Measurements from ENCODE around the gene PXK. TPM values are rescaled to one million over a fixed set of nuclear protein-coding genes. Genes with fewer than 3 reads are reported as not detected.

The PXK gene
- total RNA-seq, 2 experiments from 2014 or later, result 50.7 to 51.2 TPM

- CTCF ChIA-PET, result interaction anchor here (0.6 to 2.8 kb wide), 2 partner anchors 105 to 110 kb away, joined by 3 to 30 read pairs; no protein-coding TSS in a partner anchor
- H3K27ac Mint-ChIP-seq, result no peak overlapping the region
- H3K4me3 Mint-ChIP-seq, result no peak overlapping the region
- H3K4me1 Mint-ChIP-seq, result no peaks in the 10 kb centered on the region
- POLR2A ChIA-PET, result no interaction called here
- DNase-seq, result no peak
- H3K9me3 Mint-ChIP-seq, result no peaks in the 10 kb centered on the region
- no peaks in the 10 kb centered on the region for H3K36me3 Mint-ChIP-seq (ENCODE audit: low read depth)
- peaks cover 22% of the 10 kb centered on the region for H3K27me3 Mint-ChIP-seq
Measured at GRCh38 chr3:58299075-58299474, 33.6 kb upstream of the PXK start.

- DNase-seq, result no peak
- ChIA-PET CTCF (interaction anchor here (0.6 to 2.8 kb wide), 3 partner anchors 14 to 111 kb away, joined by 3 to 30 read pairs (median 3); no protein-coding TSS in a partner anchor), POLR2A (no interaction called here)
- peaks cover under 1% of the 10 kb centered on the region for H3K4me1 Mint-ChIP-seq
- no peaks in the 10 kb centered on the region for H3K36me3 Mint-ChIP-seq (ENCODE audit: low read depth)
- H3K27ac Mint-ChIP-seq, result no peak overlapping the region
- H3K27me3 Mint-ChIP-seq, result peaks cover 22% of the 10 kb centered on the region
- H3K9me3 Mint-ChIP-seq, result no peaks in the 10 kb centered on the region
- no peak overlapping the region for H3K4me3 Mint-ChIP-seq
Measured at GRCh38 chr3:58299839-58300516, 32.7 kb upstream of the PXK start.

DNA sequence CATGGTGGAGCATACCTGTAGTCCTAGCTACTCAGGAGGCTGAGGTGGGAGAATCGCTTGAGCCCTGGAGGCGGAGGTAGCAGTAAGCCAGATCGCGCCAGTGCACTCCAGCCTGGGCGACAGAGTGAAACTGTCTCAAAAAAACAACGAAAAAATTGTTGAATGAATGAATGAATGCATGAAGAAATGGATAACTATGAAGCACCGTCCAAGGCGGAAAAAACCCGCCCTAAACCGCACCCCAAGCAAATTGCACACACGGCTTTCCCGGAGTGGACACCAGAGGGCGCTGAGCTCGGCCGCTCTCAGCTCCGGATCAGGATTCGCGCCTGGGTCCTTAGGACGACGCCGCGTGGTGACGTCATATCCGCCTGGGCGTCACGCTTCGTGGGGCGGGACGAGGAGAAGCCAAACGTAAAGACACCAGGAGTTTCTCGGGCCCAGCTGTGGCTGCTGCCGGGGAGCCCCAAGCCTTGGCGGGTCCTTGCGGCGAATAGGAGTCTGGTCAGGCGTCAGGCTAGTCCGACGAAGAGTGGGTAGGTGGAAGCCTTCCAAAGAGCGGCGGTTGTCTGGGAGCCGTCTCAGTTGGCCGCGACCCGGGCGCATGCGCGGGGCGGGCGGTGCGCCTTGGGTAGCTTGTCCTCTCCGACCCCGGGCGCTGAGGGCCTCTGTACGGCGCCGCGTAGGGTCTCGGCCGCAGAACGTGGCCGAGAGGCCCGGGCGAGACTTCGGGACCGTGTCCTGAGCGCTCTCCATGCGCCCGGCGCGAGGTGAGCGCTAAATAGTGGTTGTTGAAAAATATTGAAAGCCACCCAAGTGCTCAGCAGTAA is 26.6 kb upstream of the PXK start, which contains the start of the genes HTD2 and RPP14:
Gene HTD2, plus strand, starts transcription at position 639 of the 830 bp plus-strand sequence. CDS start 11,094 bp downstream, outside the sequence.
Gene RPP14, plus strand, starts transcription at position 364 of the 830 bp plus-strand sequence. CDS start 4,085 bp downstream, outside the sequence.
- ChIA-PET CTCF (interaction anchor here (0.6 to 4.7 kb wide), 80 partner anchors 11 to 1712 kb away, joined by 3 to 50 read pairs (median 5); partner anchors contain the start of genes ABHD6, FLNB, KCTD6 and PDHB), POLR2A (interaction anchor here (0.6 to 2.9 kb wide), 28 partner anchors 10 to 1389 kb away, joined by 3 to 38 read pairs (median 5); partner anchors contain the start of genes ABHD6, ARF4, FLNB and KCTD6)
- DNase-seq, result peak; percentile 99
- H3K4me3 Mint-ChIP-seq, result peak within 1 kb of the TSS; percentile 94
- peak within 1 kb of the TSS; percentile 98 for H3K27ac Mint-ChIP-seq
- peaks cover 5% of the 10 kb centered on the region for H3K27me3 Mint-ChIP-seq
- H3K9me3 Mint-ChIP-seq, result no peaks in the 10 kb centered on the region
- peaks cover 37% of the 10 kb centered on the region for H3K4me1 Mint-ChIP-seq
- H3K36me3 Mint-ChIP-seq (ENCODE audit: low read depth), result peaks cover 22% of the 10 kb centered on the region

GRCh38 chr3:58307639-58308215 is 25.0 kb upstream of the PXK start:
- no peaks in the 10 kb centered on the region for H3K27me3 Mint-ChIP-seq
- no peaks in the 10 kb centered on the region for H3K9me3 Mint-ChIP-seq
- peaks cover 35% of the 10 kb centered on the region for H3K36me3 Mint-ChIP-seq (ENCODE audit: low read depth)
- peak overlapping the region; percentile 94 for H3K4me3 Mint-ChIP-seq
- DNase-seq, result peak; percentile 47
- peaks cover 37% of the 10 kb centered on the region for H3K4me1 Mint-ChIP-seq
- H3K27ac Mint-ChIP-seq, result peak overlapping the region; percentile 98
- POLR2A ChIA-PET, result interaction anchor here (0.7 to 2.9 kb wide), 8 partner anchors 9 to 751 kb away, joined by 3 to 25 read pairs (median 7); partner anchors contain the start of gene PXK
- CTCF ChIA-PET, result interaction anchor here (0.6 to 4.7 kb wide), 32 partner anchors 9 to 323 kb away, joined by 3 to 50 read pairs (median 13); partner anchors contain the start of genes ABHD6, KCTD6 and PXK

GRCh38 chr3:58308728-58309127 is 24.0 kb upstream of the PXK start:
- CTCF ChIA-PET, result interaction anchor here (0.9 to 4.7 kb wide), 10 partner anchors 8 to 322 kb away, joined by 3 to 50 read pairs (median 26); partner anchors contain the start of genes KCTD6 and PXK
- DNase-seq, result no peak
- POLR2A ChIA-PET, result interaction anchor here (1.2 kb wide), 1 partner anchor 103 kb away, joined by 3 read pairs; no protein-coding TSS in a partner anchor
- peaks cover 41% of the 10 kb centered on the region for H3K36me3 Mint-ChIP-seq (ENCODE audit: low read depth)
- no peaks in the 10 kb centered on the region for H3K9me3 Mint-ChIP-seq
- H3K4me3 Mint-ChIP-seq, result no peak overlapping the region
- peak overlapping the region; percentile 29 for H3K27ac Mint-ChIP-seq
- peaks cover 37% of the 10 kb centered on the region for H3K4me1 Mint-ChIP-seq
- H3K27me3 Mint-ChIP-seq, result no peaks in the 10 kb centered on the region

DNA sequence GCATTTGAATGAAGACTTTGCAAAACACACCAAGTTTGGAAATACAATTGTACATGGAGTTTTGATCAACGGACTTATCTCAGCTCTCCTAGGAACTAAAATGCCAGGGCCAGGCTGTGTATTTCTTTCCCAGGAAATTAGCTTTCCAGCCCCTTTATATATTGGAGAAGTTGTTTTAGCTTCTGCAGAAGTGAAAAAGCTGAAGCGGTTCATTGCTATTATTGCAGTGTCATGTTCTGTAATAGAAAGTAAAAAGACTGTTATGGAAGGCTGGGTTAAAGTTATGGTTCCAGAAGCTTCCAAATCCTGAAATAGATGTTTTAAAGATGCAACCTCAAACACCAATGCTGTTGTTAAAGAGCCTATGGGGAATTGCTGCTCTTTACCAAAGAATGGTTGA is 14.9 kb upstream of the PXK start:
- ChIA-PET POLR2A (interaction anchor here (1.1 to 1.2 kb wide), 2 partner anchors 10 to 11 kb away, joined by 4 to 7 read pairs; partner anchors contain the start of genes HTD2 and RPP14), CTCF (interaction anchor here (1.4 to 5.4 kb wide), 3 partner anchors 10 to 98 kb away, joined by 5 to 49 read pairs (median 10); partner anchors contain the start of genes HTD2 and RPP14)
- H3K4me1 Mint-ChIP-seq, result no peaks in the 10 kb centered on the region
- DNase-seq, result no peak
- no peaks in the 10 kb centered on the region for H3K9me3 Mint-ChIP-seq
- peaks cover 49% of the 10 kb centered on the region for H3K36me3 Mint-ChIP-seq (ENCODE audit: low read depth)
- H3K27me3 Mint-ChIP-seq, result no peaks in the 10 kb centered on the region
- no peak overlapping the region for H3K4me3 Mint-ChIP-seq
- no peak overlapping the region for H3K27ac Mint-ChIP-seq

- no peaks in the 10 kb centered on the region for H3K9me3 Mint-ChIP-seq
- H3K27me3 Mint-ChIP-seq, result no peaks in the 10 kb centered on the region
- no peak overlapping the region for H3K27ac Mint-ChIP-seq
- H3K4me1 Mint-ChIP-seq, result peaks cover 29% of the 10 kb centered on the region
- ChIA-PET CTCF (interaction anchor here (0.6 to 3.3 kb wide), 7 partner anchors 14 to 203 kb away, joined by 3 to 35 read pairs (median 4); partner anchors contain the start of genes HTD2 and RPP14), POLR2A (interaction anchor here (0.5 to 1.4 kb wide), 3 partner anchors 15 to 191 kb away, joined by 3 to 4 read pairs (median 3); partner anchors contain the start of genes HTD2 and RPP14)
- no peak overlapping the region for H3K4me3 Mint-ChIP-seq
- no peak for DNase-seq
- peaks cover 25% of the 10 kb centered on the region for H3K36me3 Mint-ChIP-seq (ENCODE audit: low read depth)
Measured at GRCh38 chr3:58321791-58322190, 10.9 kb upstream of the PXK start.

- Mint-ChIP-seq H3K4me3 (no peak overlapping the region), H3K9me3 (no peaks in the 10 kb centered on the region), H3K27me3 (no peaks in the 10 kb centered on the region), H3K4me1 (peaks cover 29% of the 10 kb centered on the region), H3K27ac (no peak overlapping the region), H3K36me3 (ENCODE audit: low read depth) (peaks cover 18% of the 10 kb centered on the region)
- POLR2A ChIA-PET, result interaction anchor here (1.2 kb wide), 1 partner anchor 16 kb away, joined by 4 read pairs; the partner anchor contains the start of genes HTD2 and RPP14
- no peak for DNase-seq
- CTCF ChIA-PET, result interaction anchor here (2.4 to 3.3 kb wide), 3 partner anchors 13 to 93 kb away, joined by 14 to 35 read pairs (median 14); partner anchors contain the start of genes HTD2 and RPP14
Measured at GRCh38 chr3:58322793-58323192, 9.9 kb upstream of the PXK start.

GRCh38 chr3:58323529-58324390 is 8.9 kb upstream of the PXK start:
- Mint-ChIP-seq H3K27me3 (no peaks in the 10 kb centered on the region), H3K4me3 (no peak overlapping the region), H3K36me3 (ENCODE audit: low read depth) (peaks cover 11% of the 10 kb centered on the region), H3K9me3 (no peaks in the 10 kb centered on the region), H3K27ac (peak overlapping the region; percentile 51), H3K4me1 (peaks cover 29% of the 10 kb centered on the region)
- CTCF ChIA-PET, result interaction anchor here (1.0 to 3.3 kb wide), 3 partner anchors 11 to 92 kb away, joined by 3 to 35 read pairs (median 6); partner anchors contain the start of genes HTD2 and RPP14
- no peak for DNase-seq
- POLR2A ChIA-PET, result interaction anchor here (1.0 to 2.1 kb wide), 2 partner anchors 9 to 17 kb away, joined by 3 to 9 read pairs; partner anchors contain the start of genes HTD2 and RPP14

DNA sequence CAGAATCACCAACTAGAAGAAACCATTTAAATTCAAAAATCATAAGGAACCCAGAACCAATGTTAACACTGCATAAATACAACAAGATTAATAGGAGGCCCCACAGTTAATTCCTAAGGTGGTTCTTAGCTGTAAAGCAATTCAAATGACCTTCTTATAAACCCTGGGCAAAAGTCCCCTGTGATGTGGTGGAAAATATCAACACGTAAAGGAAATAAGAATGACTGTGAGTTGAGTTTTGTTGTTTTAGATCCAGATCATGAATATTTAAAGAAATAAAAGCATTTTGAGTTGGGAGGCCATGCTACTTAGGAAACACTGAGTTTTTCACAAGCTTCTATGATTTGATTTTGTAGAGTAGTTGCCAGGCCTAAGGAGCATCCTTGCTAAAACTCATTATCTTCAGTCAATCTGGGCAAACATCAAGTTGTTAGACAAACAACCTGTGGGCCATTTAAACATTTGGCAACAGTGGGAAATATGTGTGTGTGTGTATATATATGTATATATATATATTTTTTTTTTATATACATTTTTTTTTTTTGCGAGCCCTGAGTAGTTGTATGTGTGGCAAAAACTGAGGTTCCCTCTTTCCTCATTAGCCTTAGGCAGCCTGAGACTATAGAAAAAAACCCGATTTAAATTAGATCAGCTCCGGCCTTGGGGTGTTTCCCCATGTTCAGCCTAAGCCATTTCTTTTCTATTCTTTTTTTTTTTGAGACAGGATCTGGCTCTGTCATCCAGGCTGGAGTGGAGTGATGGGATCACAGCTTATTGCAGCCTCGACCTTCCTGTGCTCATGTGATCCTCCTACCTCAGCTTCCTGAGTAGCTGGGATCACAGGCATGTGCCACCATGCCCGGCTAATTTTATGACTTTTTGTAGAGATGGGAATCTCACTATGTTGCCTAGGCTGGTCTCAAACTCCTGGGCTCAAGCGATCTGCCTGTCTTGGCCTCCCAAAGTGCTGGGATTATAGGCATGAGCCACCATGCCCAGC is 8.0 kb upstream of the PXK start:
- DNase-seq, result no peak
- no peak overlapping the region for H3K4me3 Mint-ChIP-seq

More for the DNA sequence above, 8.0 kb upstream of the PXK start:
- H3K9me3 Mint-ChIP-seq, result no peaks in the 10 kb centered on the region
- H3K36me3 Mint-ChIP-seq (ENCODE audit: low read depth), result peaks cover 5% of the 10 kb centered on the region
- CTCF ChIA-PET, result interaction anchor here (1.0 to 3.2 kb wide), 3 partner anchors 10 to 91 kb away, joined by 3 to 22 read pairs (median 6); partner anchors contain the start of genes HTD2 and RPP14
- POLR2A ChIA-PET, result interaction anchor here (1.0 to 2.1 kb wide), 4 partner anchors 8 to 147 kb away, joined by 3 to 9 read pairs (median 3); partner anchors contain the start of genes HTD2 and RPP14
- peak overlapping the region; percentile 51 for H3K27ac Mint-ChIP-seq
- H3K27me3 Mint-ChIP-seq, result no peaks in the 10 kb centered on the region
- H3K4me1 Mint-ChIP-seq, result peaks cover 29% of the 10 kb centered on the region
